Upper lobe of left lung (tissue), 6 donors: ENCODE data around the gene OR52B4. TPM values are rescaled to one million over a fixed set of nuclear protein-coding genes. Genes with fewer than 3 reads are reported as not detected.
"Not testable (repeated sequence)": the region's sequence is repeated elsewhere in the genome, so short reads cannot be mapped to it uniquely, and the experiment has no call there.

Source experiments
- ATAC-seq, 2 donors: fragments of 200-7000 bp; cut with Tn5 transposase; one replicate each; pipeline ENCODE4 v1.9.1; 2022; ENCODE audit warnings: mild to moderate bottlenecking in 2 of 2, moderate library complexity in 2 of 2; ENCODE audit not compliant: low FRiP score in 2 of 2
- DNase-seq, 2 donors: peaks; one replicate each; pipeline ENCODE4 v3.0.0-alpha.2; 2019 to 2020
- H3K27ac ChIP-seq, 4 donors: fragments of 200-600 bp; sonication (generic); one replicate each; pipeline ENCODE4 v1.5.1; 2016 to 2019
- H3K27me3 ChIP-seq, 4 donors: fragments of 200-600 bp; sonication (generic); one replicate each; pipeline ENCODE4 v1.5.1; 2017 to 2019
- H3K36me3 ChIP-seq, 4 donors: fragments of 200-600 bp; sonication (generic); one replicate each; pipeline ENCODE4 v1.5.1; 2016 to 2019
- H3K4me1 ChIP-seq, 4 donors: fragments of 200-600 bp; sonication (generic); one replicate each; pipeline ENCODE4 v1.5.1; 2018 to 2019
- H3K4me3 ChIP-seq, 4 donors: fragments of 200-600 bp; sonication (generic); one replicate each; pipeline ENCODE4 v1.5.1; 2017 to 2019; ENCODE audit warnings: mild to moderate bottlenecking in 2 of 4, moderate library complexity in 1 of 4
- H3K9me3 ChIP-seq, 4 donors: fragments of 200-600 bp; sonication (generic); one replicate each; pipeline ENCODE4 v1.5.1; 2018 to 2019
- CTCF ChIP-seq, 6 experiments: fragments of 450-650 bp in 4 of 6; fragments of 200-600 bp in 2 of 6; sonication (generic) in 2 of 6; IDR thresholded peaks; one replicate each; pipeline ENCODE4 v1.5.1; 2016 to 2019; ENCODE audit warnings: antibody characterized with exemption in 6 of 6
- EP300 ChIP-seq, 4 donors: sonication (generic); formaldehyde crosslinking; IDR thresholded peaks; one replicate each; pipeline ENCODE4 v1.5.1; 2017; ENCODE audit warnings: antibody characterized with exemption in 4 of 4, control low read depth in 2 of 4
- POLR2A ChIP-seq, 4 donors: fragments of 450-650 bp; IDR thresholded peaks; one replicate each; pipeline ENCODE4 v1.5.1; 2016 to 2017; ENCODE audit warnings: antibody characterized with exemption in 4 of 4, mild to moderate bottlenecking in 2 of 4
- POLR2AphosphoS5 ChIP-seq, 2 donors: sonication (generic); formaldehyde crosslinking; IDR thresholded peaks; one replicate each; pipeline ENCODE4 v1.5.1; 2017; ENCODE audit warnings: antibody characterized with exemption in 2 of 2
- WGBS, 2 donors: methylation state at CpG; one replicate each; pipeline ENCODE4 v1.1.5; 2017 to 2018; 5-methylcytosine and 5-hydroxymethylcytosine counted together
- total RNA-seq, 6 donors: library from RNA; depleted of rRNA in 4 of 6; stranded (reverse); fragments of >200 nt in 4 of 6; gene quantifications; one replicate each; pipeline versions ENCODE4 v1.1.0 to v1.2.1, GENCODE V29; 2016 to 2021
- donor health status: DM: no; HTN: no; CAD: no; lungs with moderate emphysema.
- donor health status: DM: no; HTN: yes; CAD: no; lungs with severe emphysema.

Gene OR52B4
- total RNA-seq, 6 donors from 2014 or later = not detected

- H3K4me1 ChIP-seq = no peaks in the 10 kb centered on the region
- WGBS, 2 donors = 72 to 80% methylated on average over 5 of the region's 5 CpGs
- no peak overlapping the region for H3K27ac ChIP-seq
- DNase-seq (no peak), ATAC-seq (no peak)
- no peaks in the 10 kb centered on the region for H3K27me3 ChIP-seq
- TF ChIP-seq POLR2AphosphoS5 (IDR thresholded peaks at IDR 0.05) (no peak), CTCF (IDR thresholded peaks at IDR 0.05) (no peak), POLR2A (IDR thresholded peaks at IDR 0.05) (no peak), EP300 (IDR thresholded peaks at IDR 0.05) (no peak)
- no peaks in the 10 kb centered on the region for H3K9me3 ChIP-seq
- H3K36me3 ChIP-seq = no peaks in the 10 kb centered on the region
- H3K4me3 ChIP-seq = no peak overlapping the region
Measured at GRCh38 chr11:4375431-4376140, 7.4 kb upstream of the OR52B4 start.

GRCh38 chr11:4370166-4370565 is 2.0 kb upstream of the OR52B4 start:
- DNase-seq (no peak), ATAC-seq (no peak)
- no peak overlapping the region for H3K4me3 ChIP-seq
- H3K27me3 ChIP-seq = no peaks in the 10 kb centered on the region
- H3K4me1 ChIP-seq = no peaks in the 10 kb centered on the region
- TF ChIP-seq POLR2AphosphoS5 (IDR thresholded peaks at IDR 0.05) = no peak
- no peak for TF ChIP-seq EP300 (IDR thresholded peaks at IDR 0.05)
- no peaks in the 10 kb centered on the region for H3K9me3 ChIP-seq
- 64 to 66% methylated on average over 3 of the region's 3 CpGs for WGBS, 2 donors
- H3K27ac ChIP-seq = no peak overlapping the region
- no peaks in the 10 kb centered on the region for H3K36me3 ChIP-seq

- WGBS, 2 donors = 74 to 88% methylated on average over 1 to 3 of the region's 5 CpGs
Measured at GRCh38 chr11:4348142-4348541, 20.0 kb downstream of the OR52B4 start.

GRCh38 chr11:4345366-4345765 is 22.8 kb downstream of the OR52B4 start:
- H3K4me3 ChIP-seq, DNase-seq, H3K4me1 ChIP-seq, H3K27ac ChIP-seq, H3K27me3 ChIP-seq, H3K9me3 ChIP-seq, H3K36me3 ChIP-seq: not testable (repeated sequence)
- WGBS, 2 donors = 80 to 84% methylated on average over 2 of the region's 2 CpGs
- ATAC-seq = peak; percentile 47 to 76

More at GRCh38 chr11:4348142-4348541, 20.0 kb downstream of the OR52B4 start:
- H3K27ac ChIP-seq, DNase-seq, H3K4me1 ChIP-seq, H3K36me3 ChIP-seq, H3K4me3 ChIP-seq, H3K27me3 ChIP-seq, H3K9me3 ChIP-seq: not testable (repeated sequence)
- ATAC-seq = peak; percentile 40 to 82

GRCh38 chr11:4334356-4334755 is 33.8 kb downstream of the OR52B4 start:
- not testable (repeated sequence) for ATAC-seq, H3K9me3 ChIP-seq, H3K27ac ChIP-seq, H3K27me3 ChIP-seq, H3K4me1 ChIP-seq, H3K36me3 ChIP-seq, H3K4me3 ChIP-seq
- DNase-seq = peak in 1 of 2 donors; percentile 48
- WGBS, 2 donors = 93 to 96% methylated on average over 14 to 19 of the region's 28 CpGs

Other genes with a start within 250 kb of the OR52B4 start
- 10 to 100 TPM; 17.1 to 40.7 (median 21.8) TPM for gene TRIM21, start 25.3 kb upstream of the OR52B4 start, total RNA-seq
- not detected for gene OR52K2, start 80.9 kb upstream of the OR52B4 start, total RNA-seq
- under 1 TPM in 3 of 6 donors, not detected in 3; 0.03 to 0.22 (median 0.03) TPM for gene OR52K1, start 114.3 kb upstream of the OR52B4 start, total RNA-seq
- not detected for gene OR52M1, start 176.8 kb upstream of the OR52B4 start, total RNA-seq
- not detected for gene OR52I2, start 213.4 kb upstream of the OR52B4 start, total RNA-seq
- not detected for gene OR52I1, start 225.7 kb upstream of the OR52B4 start, total RNA-seq
- 10 to 100 TPM in 5 of 6 donors, 1 to 10 TPM in 1; 8.7 to 21.6 (median 13.1) TPM for gene TRIM68, start 239.8 kb upstream of the OR52B4 start, total RNA-seq